SJCRH30 (cell line): Measurements from ENCODE around the gene PTGER2. TPM values are rescaled to one million over a fixed set of nuclear protein-coding genes. Genes with fewer than 3 reads are reported as not detected.

Experiments
- DNase-seq, 2 experiments: peaks; one replicate each; pipeline ENCODE4 v3.0.0-alpha.2; 2015 to 2020
- H3K27ac ChIP-seq: fragments of 250-450 bp; sonication (Bioruptor Pico); 2 replicates; pipeline ENCODE4 v1.5.1; 2020; ENCODE audit warnings: mild to moderate bottlenecking, moderate library complexity
- H3K27me3 ChIP-seq: fragments of 250-450 bp; sonication (Bioruptor Pico); 2 replicates; pipeline ENCODE4 v1.5.1; 2020; ENCODE audit warnings: mild to moderate bottlenecking, moderate library complexity
- H3K36me3 ChIP-seq: fragments of 250-450 bp; sonication (Bioruptor Pico); 2 replicates; pipeline ENCODE4 v1.5.1; 2020; ENCODE audit warnings: mild to moderate bottlenecking, moderate library complexity
- H3K4me1 ChIP-seq: fragments of 250-450 bp; sonication (Bioruptor Pico); 2 replicates; pipeline ENCODE4 v1.5.1; 2020; ENCODE audit warnings: mild to moderate bottlenecking, moderate library complexity
- H3K4me3 ChIP-seq: fragments of 250-450 bp; sonication (Bioruptor Pico); 2 replicates; pipeline ENCODE4 v1.5.1; 2020; ENCODE audit warnings: mild to moderate bottlenecking, moderate library complexity
- H3K9me3 ChIP-seq: fragments of 250-450 bp; sonication (Bioruptor Pico); replicated peaks from 2 replicates; pipeline ENCODE4 v1.5.1; 2020; ENCODE audit warnings: mild to moderate bottlenecking, moderate library complexity
- total RNA-seq: library from RNA; depleted of rRNA; stranded (reverse); fragments of >200 nt; shearing (Covaris generic); gene quantifications from 2 replicates; pipeline ENCODE4 v1.2.3, GENCODE V29; 2014

Gene PTGER2
- total RNA-seq, 1 experiment from 2014 or later, result 0.36 TPM

- DNase-seq, result no peak
- no peaks in the 10 kb centered on the region for H3K9me3 ChIP-seq
- no peak overlapping the region for H3K4me3 ChIP-seq
- H3K27ac ChIP-seq, result no peak overlapping the region
- H3K4me1 ChIP-seq, result no peaks in the 10 kb centered on the region
- no peaks in the 10 kb centered on the region for H3K36me3 ChIP-seq
- H3K27me3 ChIP-seq, result no peaks in the 10 kb centered on the region
Observed at GRCh38 chr14:52286661-52287649, 27.2 kb upstream of the PTGER2 start.

- no peaks in the 10 kb centered on the region for H3K27me3 ChIP-seq
- DNase-seq, result no peak
- no peaks in the 10 kb centered on the region for H3K9me3 ChIP-seq
- H3K4me3 ChIP-seq, result no peak overlapping the region
- H3K4me1 ChIP-seq, result no peaks in the 10 kb centered on the region
- no peaks in the 10 kb centered on the region for H3K36me3 ChIP-seq
- H3K27ac ChIP-seq, result no peak overlapping the region
Observed at GRCh38 chr14:52296378-52296777, 17.7 kb upstream of the PTGER2 start.

GRCh38 chr14:52298795-52299194, 15.3 kb upstream of the PTGER2 start:
- H3K27me3 ChIP-seq, result no peaks in the 10 kb centered on the region
- H3K9me3 ChIP-seq, result no peaks in the 10 kb centered on the region
- no peak overlapping the region for H3K4me3 ChIP-seq
- H3K36me3 ChIP-seq, result no peaks in the 10 kb centered on the region
- H3K4me1 ChIP-seq, result no peaks in the 10 kb centered on the region
- H3K27ac ChIP-seq, result no peak overlapping the region
- no peak for DNase-seq

GRCh38 chr14:52299692-52300278, 14.3 kb upstream of the PTGER2 start:
- DNase-seq, result peak in 1 of 2 experiments; percentile 65
- no peak overlapping the region for H3K4me3 ChIP-seq
- no peaks in the 10 kb centered on the region for H3K4me1 ChIP-seq
- no peak overlapping the region for H3K27ac ChIP-seq
- no peaks in the 10 kb centered on the region for H3K9me3 ChIP-seq
- H3K36me3 ChIP-seq, result no peaks in the 10 kb centered on the region
- no peaks in the 10 kb centered on the region for H3K27me3 ChIP-seq

GRCh38 chr14:52303236-52303635, 10.9 kb upstream of the PTGER2 start:
- no peak for DNase-seq
- H3K4me3 ChIP-seq, result no peak overlapping the region
- H3K36me3 ChIP-seq, result no peaks in the 10 kb centered on the region
- no peak overlapping the region for H3K27ac ChIP-seq
- no peaks in the 10 kb centered on the region for H3K27me3 ChIP-seq
- H3K4me1 ChIP-seq, result no peaks in the 10 kb centered on the region
- no peaks in the 10 kb centered on the region for H3K9me3 ChIP-seq

GRCh38 chr14:52304248-52304904, 9.7 kb upstream of the PTGER2 start:
- peak in 1 of 2 experiments; percentile 11 for DNase-seq
- Histone ChIP-seq H3K27me3 (no peaks in the 10 kb centered on the region), H3K27ac (no peak overlapping the region), H3K36me3 (no peaks in the 10 kb centered on the region), H3K4me3 (no peak overlapping the region), H3K4me1 (no peaks in the 10 kb centered on the region), H3K9me3 (no peaks in the 10 kb centered on the region)

GRCh38 chr14:52305014-52305413, 9.1 kb upstream of the PTGER2 start:
- H3K36me3 ChIP-seq, result no peaks in the 10 kb centered on the region
- no peaks in the 10 kb centered on the region for H3K4me1 ChIP-seq
- no peak overlapping the region for H3K27ac ChIP-seq
- no peaks in the 10 kb centered on the region for H3K9me3 ChIP-seq
- no peak for DNase-seq
- no peak overlapping the region for H3K4me3 ChIP-seq
- H3K27me3 ChIP-seq, result no peaks in the 10 kb centered on the region

- H3K27ac ChIP-seq, result no peak overlapping the region
- no peaks in the 10 kb centered on the region for H3K9me3 ChIP-seq
- H3K27me3 ChIP-seq, result no peaks in the 10 kb centered on the region
- H3K36me3 ChIP-seq, result no peaks in the 10 kb centered on the region
- H3K4me1 ChIP-seq, result no peaks in the 10 kb centered on the region
- no peak for DNase-seq
- H3K4me3 ChIP-seq, result no peak overlapping the region
Observed at GRCh38 chr14:52307376-52307775, 6.7 kb upstream of the PTGER2 start.

GRCh38 chr14:52307905-52308304, 6.2 kb upstream of the PTGER2 start:
- no peak overlapping the region for H3K27ac ChIP-seq
- no peaks in the 10 kb centered on the region for H3K4me1 ChIP-seq
- H3K27me3 ChIP-seq, result no peaks in the 10 kb centered on the region
- H3K9me3 ChIP-seq, result no peaks in the 10 kb centered on the region
- H3K36me3 ChIP-seq, result no peaks in the 10 kb centered on the region
- no peak for DNase-seq
- no peak overlapping the region for H3K4me3 ChIP-seq

- Histone ChIP-seq H3K27ac (no peak overlapping the region), H3K36me3 (no peaks in the 10 kb centered on the region), H3K9me3 (no peaks in the 10 kb centered on the region), H3K27me3 (no peaks in the 10 kb centered on the region), H3K4me3 (no peak overlapping the region), H3K4me1 (no peaks in the 10 kb centered on the region)
- DNase-seq, result no peak
Observed at GRCh38 chr14:52310541-52310940, 3.6 kb upstream of the PTGER2 start.

GRCh38 chr14:52312931-52313355, 1.2 kb upstream of the PTGER2 start:
- H3K36me3 ChIP-seq, result no peaks in the 10 kb centered on the region
- DNase-seq, result no peak
- H3K27me3 ChIP-seq, result no peaks in the 10 kb centered on the region
- no peaks in the 10 kb centered on the region for H3K4me1 ChIP-seq
- H3K27ac ChIP-seq, result no peak overlapping the region
- H3K4me3 ChIP-seq, result no peak overlapping the region; the same call in 1 of the 2 replicates
- H3K9me3 ChIP-seq, result no peaks in the 10 kb centered on the region

- Histone ChIP-seq H3K4me3 (peak overlapping the region; percentile 64), H3K4me1 (no peaks in the 10 kb centered on the region), H3K27ac (no peak overlapping the region), H3K27me3 (no peaks in the 10 kb centered on the region), H3K36me3 (no peaks in the 10 kb centered on the region), H3K9me3 (no peaks in the 10 kb centered on the region)
- DNase-seq, result peak in 1 of 2 experiments; percentile 37
Observed at GRCh38 chr14:52313462-52313861, 650 bp upstream of the PTGER2 start.

GRCh38 chr14:52314595-52315354, 663 bp downstream of the PTGER2 start:
- no peaks in the 10 kb centered on the region for H3K4me1 ChIP-seq
- DNase-seq, result no peak
- H3K4me3 ChIP-seq, result peak overlapping the region; percentile 64
- no peaks in the 10 kb centered on the region for H3K36me3 ChIP-seq
- no peaks in the 10 kb centered on the region; the same call in 1 of the 2 replicates for H3K9me3 ChIP-seq
- H3K27me3 ChIP-seq, result no peaks in the 10 kb centered on the region
- no peak overlapping the region for H3K27ac ChIP-seq

- H3K4me3 ChIP-seq, result no peak overlapping the region
Observed at GRCh38 chr14:52315355-52315718, 1.2 kb downstream of the PTGER2 start.

More at GRCh38 chr14:52315355-52315718, 1.2 kb downstream of the PTGER2 start:
- H3K27me3 ChIP-seq, result no peaks in the 10 kb centered on the region
- H3K36me3 ChIP-seq, result no peaks in the 10 kb centered on the region
- H3K27ac ChIP-seq, result no peak overlapping the region
- H3K4me1 ChIP-seq, result no peaks in the 10 kb centered on the region
- H3K9me3 ChIP-seq, result no peaks in the 10 kb centered on the region; the same call in 1 of the 2 replicates
- no peak for DNase-seq
